Peyer's patch (tissue), 4 donors: ENCODE results near the gene THAP4. TPM values are rescaled to one million over a fixed set of nuclear protein-coding genes. Genes with fewer than 3 reads are reported as not detected.

Source experiments
- DNase-seq, 3 donors: peaks; one replicate each; pipeline ENCODE4 v3.0.0-alpha.2; 2017 to 2019
- H3K27ac ChIP-seq, 4 donors: fragments of 200-600 bp; sonication (generic); one replicate each; pipeline ENCODE4 v1.5.1; 2016 to 2019
- H3K27me3 ChIP-seq, 2 donors: fragments of 200-600 bp; sonication (generic); one replicate each; pipeline ENCODE4 v1.5.1; 2019
- H3K36me3 ChIP-seq, 3 donors: fragments of 200-600 bp; sonication (generic); one replicate each; pipeline ENCODE4 v1.5.1; 2016 to 2019
- H3K4me1 ChIP-seq, 4 donors: fragments of 200-600 bp; sonication (generic); one replicate each; pipeline ENCODE4 v1.5.1; 2016 to 2019
- H3K4me3 ChIP-seq, 4 donors: fragments of 200-600 bp; sonication (generic); 1 replicate in 3 of 4; 2 replicates in 1 of 4; pipeline ENCODE4 v1.5.1; 2016 to 2019; ENCODE audit warnings: mild to moderate bottlenecking in 1 of 4
- H3K9me3 ChIP-seq, 4 donors: fragments of 200-600 bp; sonication (generic); one replicate each; pipeline ENCODE4 v1.5.1; 2016 to 2019; ENCODE audit warnings: mild to moderate bottlenecking in 1 of 4
- CTCF ChIP-seq, 6 experiments: fragments of 450-650 bp in 4 of 6; fragments of 200-600 bp in 2 of 6; sonication (generic) in 1 of 6; IDR thresholded peaks; one replicate each; pipeline ENCODE4 v1.5.1; 2017 to 2019; ENCODE audit warnings: antibody characterized with exemption in 6 of 6, mild to moderate bottlenecking in 3 of 6, moderate library complexity in 1 of 6
- POLR2A ChIP-seq, 2 donors: fragments of 450-650 bp; IDR thresholded peaks; one replicate each; pipeline ENCODE4 v1.5.1; 2017; ENCODE audit warnings: antibody characterized with exemption in 2 of 2, mild to moderate bottlenecking in 2 of 2, moderate library complexity in 2 of 2
- total RNA-seq, 4 donors: library from RNA; depleted of rRNA; stranded (reverse); fragments of >200 nt; gene quantifications; one replicate each; pipeline ENCODE4 v1.1.0, GENCODE V29; 2016

The THAP4 gene
- total RNA-seq, 4 donors from 2014 or later: 46.4 to 90.0 (median 71.8) TPM

GRCh38 chr2:241649927-241650326, 13.0 kb upstream of the THAP4 start:
- Histone ChIP-seq H3K27ac (no peak overlapping the region), H3K4me3 (no peak overlapping the region), H3K4me1 (no peaks in the 10 kb centered on the region), H3K36me3 (peaks cover 0 to 39% (median 0%) of the 10 kb centered on the region in 3 donors), H3K9me3 (no peaks in the 10 kb centered on the region), H3K27me3 (no peaks in the 10 kb centered on the region)
- TF ChIP-seq CTCF (IDR thresholded peaks at IDR 0.05): no peak
- no peak for TF ChIP-seq POLR2A (IDR thresholded peaks at IDR 0.05)
- DNase-seq: no peak

DNA sequence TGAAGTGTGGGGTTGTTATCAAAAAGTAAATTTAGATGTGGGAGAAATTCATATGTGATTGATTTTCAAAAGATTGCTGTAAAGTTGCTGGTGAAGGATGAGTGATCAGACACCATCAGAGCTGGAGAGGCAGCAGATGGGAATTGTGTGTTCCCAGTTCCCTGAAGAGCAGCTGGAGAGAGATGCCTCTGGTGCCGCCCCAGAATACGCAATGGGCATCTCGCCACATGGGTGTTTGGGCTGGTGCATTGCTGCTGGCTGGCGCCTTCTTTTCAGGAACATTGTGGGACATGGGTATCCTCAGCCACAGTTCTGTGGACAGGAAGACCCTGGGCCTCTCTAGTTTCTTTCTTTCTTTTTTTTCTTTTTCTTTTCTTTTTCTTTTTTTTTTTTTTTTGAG, 12.4 kb upstream of the THAP4 start:
- no peaks in the 10 kb centered on the region for H3K9me3 ChIP-seq
- peaks cover 0 to 34% (median 0%) of the 10 kb centered on the region in 3 donors for H3K36me3 ChIP-seq
- no peak overlapping the region for H3K4me3 ChIP-seq
- H3K4me1 ChIP-seq: no peaks in the 10 kb centered on the region
- no peak for DNase-seq
- TF ChIP-seq CTCF (IDR thresholded peaks at IDR 0.05) (no peak), POLR2A (IDR thresholded peaks at IDR 0.05) (no peak)
- no peak overlapping the region for H3K27ac ChIP-seq
- no peaks in the 10 kb centered on the region for H3K27me3 ChIP-seq

- TF ChIP-seq CTCF (IDR thresholded peaks at IDR 0.05) (no peak), POLR2A (IDR thresholded peaks at IDR 0.05) (no peak)
Measured at GRCh38 chr2:241648453-241648852, 11.5 kb upstream of the THAP4 start.

DNA sequence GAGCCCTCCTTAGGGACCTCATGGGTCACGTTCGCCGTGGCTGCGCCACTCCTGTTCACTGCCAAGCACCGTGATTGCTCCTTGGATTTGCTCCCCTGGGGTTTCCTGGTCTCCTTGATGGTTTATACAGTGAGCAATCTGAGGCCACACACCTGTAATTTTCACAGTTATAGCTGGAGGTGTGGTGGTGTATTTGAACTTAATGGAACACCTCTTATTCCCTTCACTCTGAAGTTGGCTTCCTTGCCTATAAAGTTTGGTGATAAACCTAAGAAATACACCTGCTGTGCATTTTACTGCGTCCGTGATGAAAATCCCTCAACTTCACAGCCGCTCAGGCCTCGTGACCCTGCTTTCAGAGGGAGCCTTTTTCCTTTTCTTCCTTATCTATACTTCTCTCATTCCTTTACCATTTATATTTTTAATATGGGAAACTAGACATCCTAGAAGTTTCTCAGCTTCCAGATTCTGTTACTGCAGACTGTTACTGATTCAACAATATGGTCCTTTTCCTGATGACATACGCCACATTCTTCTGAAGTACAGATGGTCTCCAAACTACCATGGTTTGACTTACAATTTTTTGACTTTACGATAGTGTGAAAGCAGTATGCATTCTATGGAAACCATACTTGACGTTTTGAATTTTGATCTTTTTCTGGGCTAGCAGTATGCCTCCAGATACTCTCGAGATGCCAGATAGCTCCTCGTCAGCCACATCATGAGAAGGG, 9.1 kb upstream of the THAP4 start:
- no peak for TF ChIP-seq POLR2A (IDR thresholded peaks at IDR 0.05)
- TF ChIP-seq CTCF (IDR thresholded peaks at IDR 0.05): no peak
- no peaks in the 10 kb centered on the region for H3K9me3 ChIP-seq
- no peak overlapping the region for H3K27ac ChIP-seq
- H3K4me3 ChIP-seq: no peak overlapping the region
- DNase-seq: no peak
- peaks cover 0 to 4% (median 0%) of the 10 kb centered on the region in 3 donors for H3K36me3 ChIP-seq
- peaks cover 0 to 11% (median 0%) of the 10 kb centered on the region in 4 donors for H3K4me1 ChIP-seq
- H3K27me3 ChIP-seq: no peaks in the 10 kb centered on the region

More at GRCh38 chr2:241648453-241648852, 11.5 kb upstream of the THAP4 start:
- Histone ChIP-seq H3K36me3 (peaks cover 0 to 26% (median 0%) of the 10 kb centered on the region in 3 donors), H3K9me3 (no peaks in the 10 kb centered on the region), H3K4me1 (no peaks in the 10 kb centered on the region), H3K4me3 (no peak overlapping the region), H3K27ac (no peak overlapping the region), H3K27me3 (no peaks in the 10 kb centered on the region)
- DNase-seq: no peak

DNA sequence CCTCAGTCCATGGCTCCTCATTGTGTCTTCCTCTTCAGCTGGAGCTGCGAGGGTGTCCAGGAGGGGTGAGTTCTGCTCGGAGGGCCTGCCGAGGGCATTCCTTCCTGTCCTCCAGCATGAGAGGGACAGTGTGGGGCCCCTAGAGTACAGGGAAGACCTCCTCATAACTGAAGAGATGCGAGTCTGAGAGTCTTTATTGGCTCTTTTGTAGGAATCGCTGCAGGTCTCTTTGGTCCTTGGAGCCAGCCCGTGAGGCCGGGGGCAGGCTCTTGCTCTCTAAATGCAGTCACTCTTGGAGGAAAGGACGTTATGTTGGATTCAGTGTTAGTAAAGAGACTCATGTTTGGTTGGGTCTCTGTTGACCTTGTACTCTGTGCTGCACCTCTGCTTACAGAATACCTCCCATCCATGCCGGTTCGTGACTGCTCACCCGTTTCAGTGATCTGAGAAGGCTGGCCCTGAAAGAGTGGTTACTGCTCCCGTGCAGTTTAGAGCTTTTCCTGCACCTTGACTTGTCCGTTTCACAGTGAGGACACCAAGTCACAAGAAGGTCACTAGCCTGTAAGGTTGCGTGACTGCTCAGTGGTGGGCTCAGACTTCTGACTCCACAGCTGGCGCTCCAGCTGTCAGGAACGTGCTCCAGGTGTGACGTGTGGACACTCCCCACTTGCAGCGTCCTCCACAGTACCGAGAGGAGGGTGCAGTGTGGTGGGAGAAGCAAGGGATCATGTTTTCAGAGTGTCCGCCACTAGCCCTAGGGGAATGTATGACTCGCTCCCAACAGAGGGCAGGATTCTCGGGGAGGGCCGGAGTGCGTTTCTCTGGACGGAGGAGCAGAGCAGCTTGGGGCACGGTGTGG, 8.3 kb upstream of the THAP4 start:
- Histone ChIP-seq H3K36me3 (no peaks in the 10 kb centered on the region), H3K9me3 (no peaks in the 10 kb centered on the region), H3K27me3 (no peaks in the 10 kb centered on the region), H3K4me1 (peaks cover 0 to 19% (median 0%) of the 10 kb centered on the region in 4 donors), H3K4me3 (no peak overlapping the region), H3K27ac (no peak overlapping the region)
- TF ChIP-seq CTCF (IDR thresholded peaks at IDR 0.05): no peak
- no peak for TF ChIP-seq POLR2A (IDR thresholded peaks at IDR 0.05)
- DNase-seq: no peak
